TTC549 (cell line): Measurements from ENCODE around the gene LPAR1.
"Not testable (repeated sequence)": the region's sequence is repeated elsewhere in the genome, so short reads cannot be mapped to it uniquely, and the experiment has no call there.

Source experiments
- FAIRE-seq: peaks from 2 replicates; lab custom pipeline; 2012; peaks lifted over from hg19 to GRCh38; lab: Jason Lieb, UNC

The LPAR1 gene, protein sequence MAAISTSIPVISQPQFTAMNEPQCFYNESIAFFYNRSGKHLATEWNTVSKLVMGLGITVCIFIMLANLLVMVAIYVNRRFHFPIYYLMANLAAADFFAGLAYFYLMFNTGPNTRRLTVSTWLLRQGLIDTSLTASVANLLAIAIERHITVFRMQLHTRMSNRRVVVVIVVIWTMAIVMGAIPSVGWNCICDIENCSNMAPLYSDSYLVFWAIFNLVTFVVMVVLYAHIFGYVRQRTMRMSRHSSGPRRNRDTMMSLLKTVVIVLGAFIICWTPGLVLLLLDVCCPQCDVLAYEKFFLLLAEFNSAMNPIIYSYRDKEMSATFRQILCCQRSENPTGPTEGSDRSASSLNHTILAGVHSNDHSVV

DNA sequence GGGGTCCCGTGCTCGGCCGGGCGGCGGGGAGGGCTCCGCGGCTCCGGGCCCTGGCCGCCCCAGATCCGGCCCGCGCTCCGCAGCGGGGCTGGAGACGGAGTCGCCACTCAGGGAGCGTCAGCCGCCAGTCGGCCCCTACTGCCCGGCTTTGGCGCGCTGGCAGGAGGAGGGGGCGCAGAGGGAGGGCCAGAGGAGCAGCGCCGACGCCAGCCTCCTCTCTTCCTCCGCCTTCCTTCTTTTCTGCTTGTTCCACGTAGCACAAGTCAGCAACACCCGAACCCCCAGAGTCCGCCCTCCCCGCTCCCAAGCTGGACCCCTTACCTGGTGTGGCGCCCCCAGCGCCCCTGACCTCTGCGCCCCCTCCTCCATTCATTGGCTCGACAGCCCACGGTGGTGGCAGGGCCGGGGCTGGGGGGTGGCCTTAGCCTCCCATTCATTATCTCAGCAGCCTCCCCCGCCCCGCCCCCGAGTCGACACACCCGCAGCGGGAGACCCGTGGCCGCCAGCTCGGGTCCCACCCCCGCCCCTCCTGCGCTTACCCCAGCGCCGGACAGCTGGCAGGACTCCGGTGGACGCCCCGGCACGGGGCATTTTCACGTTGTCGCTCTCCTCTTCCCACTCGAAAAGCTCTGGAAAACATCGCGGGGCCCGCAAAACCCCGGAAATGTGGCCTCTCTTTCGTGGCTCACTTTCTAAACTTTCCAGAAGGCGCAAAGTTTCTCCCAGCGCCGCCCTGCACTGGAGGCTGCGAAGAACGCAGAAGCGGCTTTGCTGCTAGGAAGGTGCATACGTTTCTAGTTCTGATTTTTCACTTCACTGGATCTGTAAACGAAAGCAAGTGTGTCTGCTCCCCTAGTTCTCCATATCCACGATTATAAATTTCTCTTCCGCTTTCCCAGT is at the start of gene LPAR1:
TSS of gene LPAR1 (minus strand) at position 140 of the 900 bp plus-strand sequence. CDS start 66,353 bp downstream, outside the sequence.
- FAIRE-seq = no peak

DNA sequence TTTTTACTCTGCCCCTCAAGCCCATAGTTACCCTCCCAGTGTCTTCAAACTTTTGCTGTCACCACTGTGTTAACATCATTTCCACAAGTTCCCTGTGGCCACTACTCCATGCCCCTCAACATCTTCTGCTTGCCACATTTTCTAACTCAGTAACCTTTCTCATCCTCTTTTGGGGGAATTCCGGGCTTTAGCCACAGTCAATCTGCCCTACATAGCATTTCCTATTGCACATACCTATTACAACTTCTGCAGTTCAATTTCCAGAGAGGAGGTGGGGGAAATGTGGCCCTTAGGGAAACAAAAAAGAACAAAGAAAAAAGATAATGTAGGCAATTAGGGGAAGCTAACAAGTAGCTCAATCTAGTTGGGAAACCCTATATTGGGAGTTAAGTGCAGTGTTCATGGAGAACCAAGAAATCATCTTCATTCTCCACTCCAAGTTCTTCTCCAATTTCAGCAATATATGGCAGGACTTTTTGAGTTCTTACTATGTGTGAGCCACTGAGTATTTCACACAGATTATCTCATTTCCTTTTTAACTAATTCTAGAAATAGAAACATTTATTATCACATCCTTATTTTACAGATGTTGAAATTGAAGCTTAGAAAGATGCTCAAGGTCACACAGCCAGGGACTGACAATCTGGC is 40.2 kb upstream of the LPAR1 start:
- no peak for FAIRE-seq

DNA sequence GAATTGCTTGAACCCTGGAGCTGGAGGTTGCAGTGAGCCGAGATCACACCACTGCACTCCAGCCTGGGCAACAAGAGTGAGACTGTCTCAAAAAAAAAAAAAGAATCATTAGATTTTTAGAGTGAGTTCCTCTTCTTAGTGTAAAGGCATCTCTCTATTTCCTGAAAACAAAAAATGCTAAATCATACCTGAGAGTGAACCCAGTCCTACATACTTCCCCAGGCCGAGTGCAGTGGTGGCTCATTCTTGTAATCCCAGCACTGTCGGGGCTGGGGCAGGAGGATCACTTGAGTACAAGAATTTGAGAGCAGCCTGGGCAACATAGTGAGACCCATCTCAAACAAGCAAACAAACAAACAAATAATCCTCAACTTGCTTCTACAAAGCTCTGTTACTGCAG is 38.2 kb upstream of the LPAR1 start:
- FAIRE-seq = no peak

DNA sequence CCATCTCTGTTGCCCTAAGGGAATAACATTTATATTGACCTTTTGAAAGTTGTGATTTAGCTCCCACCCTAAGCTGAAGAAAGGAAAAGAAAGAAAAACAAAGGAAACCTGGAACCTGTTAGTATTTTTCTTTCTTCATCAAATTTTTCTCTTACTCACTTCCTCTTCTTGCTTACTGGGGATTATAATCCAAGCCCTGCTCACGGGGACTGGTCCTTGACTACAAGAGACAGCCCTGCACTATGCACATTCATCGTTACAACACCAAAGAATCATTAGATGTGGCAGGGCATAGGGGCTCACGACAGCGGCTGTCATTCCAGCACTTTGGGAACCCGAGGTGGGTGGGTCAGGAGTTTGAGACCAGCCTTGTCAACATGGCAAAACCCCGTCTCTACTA is 37.8 kb upstream of the LPAR1 start:
- FAIRE-seq = no peak

DNA sequence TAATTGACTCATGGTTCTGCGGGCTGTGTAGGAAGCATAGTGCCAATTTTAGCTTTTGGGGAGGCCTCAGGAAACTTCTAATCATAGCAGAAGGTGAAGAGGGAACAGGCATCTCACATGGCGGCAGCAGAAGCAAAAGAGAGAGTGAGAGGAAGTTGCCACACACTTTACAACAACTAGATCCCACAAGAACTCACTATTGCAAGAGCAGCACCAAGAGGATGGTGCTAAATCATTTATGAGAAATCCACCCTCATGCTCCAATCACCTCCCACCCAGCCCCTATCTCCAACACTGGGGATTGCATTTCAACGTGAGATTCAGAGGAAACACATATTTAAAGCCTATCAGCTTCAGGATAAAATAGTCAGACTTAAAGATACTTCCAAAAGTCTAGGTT is 36.1 kb upstream of the LPAR1 start:
- no peak for FAIRE-seq

DNA sequence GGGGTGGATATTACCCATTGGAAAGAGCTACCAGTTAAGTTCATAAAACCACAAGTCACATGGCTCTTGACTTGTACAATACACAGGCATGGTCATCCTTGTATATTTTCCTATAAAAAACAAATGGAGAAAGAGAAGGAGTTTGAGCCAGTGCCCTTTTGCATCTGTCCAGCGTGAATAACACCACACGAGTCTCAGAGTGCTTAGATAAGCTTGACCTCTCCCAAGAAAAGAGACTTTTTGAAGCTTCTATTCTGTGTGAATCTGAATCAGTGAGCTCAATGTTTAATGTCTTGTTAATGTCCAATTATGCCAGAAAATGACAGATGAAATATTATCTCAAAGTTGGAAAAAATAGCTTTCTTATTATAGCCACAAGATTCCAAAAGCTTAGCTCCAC is 30.9 kb upstream of the LPAR1 start:
- no peak for FAIRE-seq

DNA sequence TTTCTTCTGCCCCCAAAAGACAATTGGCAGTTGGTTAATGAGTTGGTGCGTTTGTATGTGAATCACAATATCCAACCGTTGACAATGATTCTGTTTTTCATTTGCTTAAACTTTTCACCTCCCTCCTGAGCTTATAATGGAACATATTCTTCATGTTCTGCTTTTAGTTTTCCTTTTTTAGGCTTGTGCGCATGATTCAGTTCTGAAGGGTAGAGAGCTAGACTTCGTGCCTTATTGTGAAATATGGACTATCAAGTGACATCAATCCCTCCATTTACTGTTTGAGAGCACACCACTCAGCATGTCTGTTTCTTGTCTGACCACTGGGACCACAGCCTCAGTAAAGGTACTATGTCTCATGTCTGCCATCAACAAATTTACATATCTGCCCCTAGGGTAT is 30.5 kb upstream of the LPAR1 start:
- no peak for FAIRE-seq

DNA sequence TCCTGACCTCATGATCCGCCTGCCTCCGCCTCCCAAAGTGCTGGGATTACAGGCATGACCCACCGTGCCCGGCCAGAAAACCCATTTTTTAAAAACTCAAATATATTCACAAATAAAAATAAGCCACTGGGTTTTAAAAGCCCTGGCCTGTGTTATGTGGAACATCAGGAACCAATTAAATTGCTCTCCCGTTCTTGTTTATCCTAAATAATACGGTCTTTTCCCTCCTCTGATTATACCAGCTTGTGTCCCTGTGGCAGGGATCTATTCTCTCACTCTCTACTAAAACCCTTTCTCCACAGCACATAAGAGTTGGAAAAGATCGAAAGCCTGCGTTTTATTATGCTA is 30.1 kb upstream of the LPAR1 start:
- FAIRE-seq = no peak

DNA sequence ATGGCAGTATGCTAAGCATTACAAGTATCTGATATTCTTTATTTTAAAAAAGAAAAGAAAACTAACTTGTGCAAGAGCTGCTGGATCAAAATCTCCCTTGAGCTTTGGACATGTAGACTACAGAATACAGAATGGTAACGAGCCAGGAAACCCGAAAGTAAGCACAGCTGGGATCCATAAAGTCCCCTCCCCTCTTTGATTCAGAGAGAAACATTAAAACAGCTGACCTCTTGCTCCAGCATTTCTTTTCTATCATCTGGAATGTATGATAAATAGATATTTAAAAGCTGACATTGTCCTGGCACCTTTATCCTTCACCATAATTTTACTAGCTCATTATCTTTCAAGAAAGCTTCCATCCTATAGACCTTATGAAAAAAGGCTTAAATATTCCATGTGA is 28.2 kb upstream of the LPAR1 start:
- no peak for FAIRE-seq

DNA sequence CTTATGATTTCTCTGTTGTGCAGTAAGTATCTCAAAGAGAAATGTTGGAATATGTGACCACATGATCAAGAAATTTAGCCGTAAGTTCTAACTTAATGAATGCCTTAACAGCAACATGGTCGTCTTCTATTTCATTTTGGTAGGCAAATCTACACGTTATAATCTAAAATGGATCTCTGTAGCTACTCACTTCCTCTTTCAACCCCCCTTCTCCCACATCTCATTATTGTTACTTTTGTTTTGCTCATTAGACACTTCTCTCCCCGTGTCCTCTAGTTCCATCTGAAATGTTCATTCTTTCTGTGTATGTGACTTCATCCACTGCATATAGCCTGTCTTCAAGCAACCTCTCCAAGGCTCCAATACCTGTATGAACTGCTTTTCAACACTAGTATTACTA is 27.1 kb upstream of the LPAR1 start:
- FAIRE-seq = no peak

DNA sequence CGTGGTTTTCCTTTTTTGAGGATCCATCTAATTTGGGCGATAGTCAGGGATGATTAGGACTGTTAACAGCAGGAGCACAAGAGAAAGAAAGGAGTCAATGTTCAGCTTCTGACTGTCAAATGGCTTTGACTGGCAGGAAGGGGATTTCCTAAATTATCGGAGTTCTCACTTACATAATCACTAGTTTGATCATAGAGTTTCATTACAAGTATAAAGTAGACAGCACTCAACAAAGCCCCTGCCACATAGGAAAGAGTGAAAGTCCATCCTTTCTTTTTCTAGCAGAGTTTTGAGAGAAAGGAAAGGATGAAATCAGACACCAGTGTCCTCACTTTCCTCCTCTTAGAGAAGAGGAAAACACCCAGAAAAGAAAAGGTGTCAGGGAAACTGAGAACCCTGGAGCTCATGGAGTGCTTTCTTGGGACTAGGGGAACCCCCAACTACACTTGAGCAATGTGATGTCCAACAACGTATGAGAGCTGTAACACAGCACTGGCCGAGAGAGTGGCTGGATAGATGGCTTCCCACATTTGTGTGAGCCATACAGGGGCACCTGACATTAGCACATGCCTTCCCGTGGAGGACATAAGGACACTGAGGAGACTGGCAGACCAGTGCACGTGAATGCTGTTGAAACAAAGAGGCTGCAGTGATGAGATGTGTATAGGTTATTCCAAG is 26.0 kb upstream of the LPAR1 start:
- FAIRE-seq = no peak

DNA sequence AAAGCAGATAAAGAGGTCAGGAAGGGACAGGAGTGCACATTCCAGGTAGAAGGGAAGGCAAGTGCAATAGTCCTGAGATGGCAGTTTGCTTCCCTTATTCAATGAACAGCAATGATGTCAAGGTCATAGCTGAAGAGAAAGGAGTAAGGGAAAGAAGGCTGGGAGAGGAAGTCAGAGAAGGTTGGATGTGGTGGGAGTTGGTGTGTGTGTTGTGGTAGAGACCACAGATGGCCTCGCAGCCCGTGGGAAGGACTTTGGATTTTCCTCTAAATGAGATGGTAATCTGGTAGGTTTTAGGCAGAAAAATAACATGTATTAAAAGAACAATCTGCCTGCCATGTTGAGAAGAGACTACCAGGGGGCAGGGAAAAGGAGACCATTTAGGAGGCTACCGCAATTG is 25.1 kb upstream of the LPAR1 start:
- no peak for FAIRE-seq

DNA sequence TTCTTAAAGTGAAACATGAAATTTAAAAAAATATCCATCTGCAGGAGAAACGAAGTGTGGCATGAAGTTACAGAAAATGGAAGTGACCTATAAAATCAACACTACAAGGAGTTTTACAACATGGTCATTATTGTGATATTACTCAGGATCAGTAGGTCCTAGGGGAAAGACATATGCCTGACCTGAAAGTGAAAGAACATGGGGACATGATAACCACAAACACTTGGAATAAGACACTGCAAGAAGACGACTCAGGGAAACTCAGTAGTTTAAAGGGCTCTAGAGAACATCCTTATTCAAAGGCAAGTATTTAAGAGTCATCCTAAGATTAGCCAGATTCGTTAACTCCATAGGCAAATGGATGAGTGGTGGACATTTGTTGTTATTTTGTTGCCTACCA is 19.9 kb upstream of the LPAR1 start:
- FAIRE-seq = no peak

DNA sequence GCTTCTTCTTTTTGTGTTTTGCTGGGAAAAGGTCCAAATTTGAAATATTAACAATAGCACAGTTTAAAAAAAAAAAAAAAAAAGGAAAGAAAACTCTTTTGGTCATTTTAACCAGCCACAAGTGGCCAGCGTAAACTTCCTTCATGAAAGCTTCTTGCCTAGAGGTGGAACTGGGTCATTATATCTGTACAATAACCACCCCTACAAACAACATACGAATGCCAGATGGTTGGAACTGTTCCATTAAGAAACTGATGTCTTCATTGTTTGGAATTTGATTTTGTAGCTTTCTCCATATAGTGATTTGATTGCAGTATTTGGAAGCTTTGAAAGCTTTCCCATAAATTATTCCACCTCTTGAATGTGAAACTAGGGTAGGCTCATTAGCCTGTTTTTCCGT is 18.3 kb upstream of the LPAR1 start:
- no peak for FAIRE-seq

DNA sequence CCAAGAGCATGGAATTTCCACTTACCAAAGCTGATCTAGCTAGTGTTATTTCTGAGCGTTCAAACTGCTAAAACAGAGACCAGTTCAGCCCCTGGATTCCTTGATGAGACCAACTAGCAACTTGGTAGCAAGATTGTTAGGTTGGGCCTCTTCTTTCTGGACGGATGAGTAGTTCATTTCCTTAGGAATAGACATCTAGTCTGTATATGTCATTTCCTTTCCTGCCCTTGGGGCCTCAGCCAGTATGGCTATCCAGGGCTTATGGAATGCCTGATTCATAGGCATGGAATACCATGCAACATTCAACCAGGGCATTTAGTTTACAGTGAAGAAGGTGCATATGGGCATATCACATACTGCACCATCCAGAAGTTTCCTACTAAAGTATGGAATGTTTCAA is 14.5 kb upstream of the LPAR1 start:
- no peak for FAIRE-seq

DNA sequence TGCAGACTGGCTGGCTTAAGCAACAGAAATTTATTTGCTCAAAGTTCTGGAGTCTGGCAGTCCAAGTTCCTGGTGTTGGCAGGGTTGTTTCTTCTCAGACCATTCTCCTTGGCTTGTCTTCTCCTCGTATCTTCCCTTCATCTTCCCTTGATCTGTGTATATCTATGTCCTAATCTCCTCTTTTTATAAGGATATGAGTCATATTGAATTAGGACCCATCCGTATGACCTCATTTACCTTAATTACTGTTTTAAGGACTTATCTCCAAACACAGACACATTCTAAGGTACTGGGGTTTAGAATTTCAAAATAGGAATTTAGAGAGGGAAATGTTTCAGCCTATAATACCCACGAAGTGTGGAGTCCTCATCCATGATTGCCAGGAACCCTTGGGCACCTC is 13.1 kb upstream of the LPAR1 start:
- no peak for FAIRE-seq

DNA sequence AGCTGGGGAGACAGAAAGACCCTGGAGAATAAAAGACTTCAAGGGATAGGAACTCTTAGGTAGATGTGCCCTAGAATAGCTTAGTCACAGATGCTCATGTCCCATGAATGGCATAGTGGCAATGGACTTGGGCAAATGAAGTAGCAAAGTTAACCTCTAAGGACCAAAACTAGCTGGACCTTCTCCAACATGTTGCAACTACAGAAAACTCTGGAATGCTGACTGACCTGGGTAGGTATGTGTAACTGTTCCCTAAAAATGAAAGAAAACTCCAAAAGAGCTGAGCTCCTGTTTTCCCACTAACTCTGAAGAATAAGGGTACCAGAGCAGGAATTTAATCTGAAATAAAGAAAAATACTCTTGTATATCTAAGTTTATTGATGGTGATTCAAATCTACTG is 12.5 kb upstream of the LPAR1 start:
- FAIRE-seq = no peak

DNA sequence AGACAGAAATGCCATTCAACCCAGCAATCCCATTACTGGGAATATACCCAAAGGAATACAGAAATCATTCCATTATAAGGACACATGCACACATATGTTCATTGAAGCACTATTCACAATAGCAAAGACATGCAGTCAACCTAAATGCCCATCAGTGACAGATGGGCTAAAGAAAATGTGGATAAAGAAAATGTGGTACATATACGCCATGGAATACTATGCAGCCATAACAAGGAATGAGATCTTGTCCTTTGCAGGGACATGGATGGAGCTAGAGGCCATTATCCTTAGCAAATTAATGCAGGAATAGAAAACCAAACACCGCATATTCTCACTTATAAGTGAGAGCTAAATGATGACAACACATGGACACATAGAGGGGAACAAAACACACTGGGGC is 9.0 kb upstream of the LPAR1 start:
- FAIRE-seq = not testable (repeated sequence)

DNA sequence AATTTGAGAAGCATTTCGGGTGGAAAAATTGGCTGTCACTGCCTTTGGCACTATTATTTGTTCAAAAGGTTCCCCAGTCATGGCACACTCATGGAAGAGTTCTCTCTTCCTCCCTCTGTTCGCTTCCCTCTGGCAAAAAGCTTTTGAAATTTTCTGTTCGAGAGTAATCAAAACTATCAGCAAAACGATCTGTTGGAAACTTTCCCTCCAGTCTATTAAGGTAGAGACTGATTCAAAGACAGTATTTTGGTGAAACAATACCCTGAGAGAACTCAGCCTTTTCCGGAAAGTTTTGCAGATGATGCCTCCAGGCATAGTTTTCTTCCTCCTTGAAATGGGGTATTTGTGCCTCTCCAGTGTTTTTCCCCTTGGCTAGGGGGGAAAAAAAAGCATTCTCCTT is 3.6 kb upstream of the LPAR1 start:
- FAIRE-seq = no peak

DNA sequence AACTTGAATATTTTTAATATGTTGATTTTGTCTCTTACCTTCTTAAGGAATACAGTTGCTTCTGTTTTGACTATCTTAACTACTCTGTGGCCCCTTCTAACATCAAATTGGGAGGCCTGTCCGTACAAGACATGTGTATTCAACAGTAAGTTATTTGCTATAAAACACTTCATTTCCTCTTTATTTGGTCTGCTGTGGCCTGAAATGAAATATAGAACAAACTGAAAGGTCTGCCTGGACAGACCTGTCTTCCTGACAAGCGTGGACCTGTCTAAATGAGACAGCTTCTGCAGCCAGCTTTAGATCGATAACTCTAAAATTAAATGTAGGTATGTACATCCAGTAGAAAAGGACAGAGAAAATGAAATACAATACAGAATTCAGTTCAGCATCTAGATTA is 2.2 kb upstream of the LPAR1 start:
- FAIRE-seq = no peak

DNA sequence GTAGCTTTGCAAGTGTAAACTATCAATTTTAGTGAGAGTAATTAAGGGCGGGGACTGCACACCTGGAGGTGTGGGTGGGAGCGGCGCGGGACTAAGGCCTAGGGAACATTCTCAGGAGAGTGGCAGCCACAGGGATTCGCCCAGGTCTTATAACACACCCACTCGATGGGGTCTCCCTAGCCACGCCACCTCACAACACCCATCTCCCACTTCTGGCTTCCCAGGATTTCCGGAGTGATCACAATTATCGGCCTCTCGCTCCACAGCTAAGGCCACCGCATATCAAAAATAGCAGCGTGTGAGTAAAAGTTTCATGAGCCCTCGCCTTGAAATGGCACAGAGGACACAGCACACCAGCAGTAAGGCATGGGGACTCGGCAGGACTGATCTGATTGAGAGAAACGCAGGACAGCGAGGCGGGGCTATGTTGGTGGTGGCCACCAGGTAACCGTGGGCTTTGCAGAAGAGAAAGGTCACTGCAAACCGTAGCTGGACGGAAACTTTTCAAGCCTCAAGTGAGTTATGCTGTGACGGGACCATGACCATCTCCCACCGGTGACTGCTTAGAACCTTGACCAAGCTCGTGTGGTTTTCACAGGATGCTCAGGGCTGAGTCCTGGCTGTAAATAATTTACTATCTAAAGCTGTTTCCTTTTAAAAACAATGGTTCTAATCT is 1.1 kb upstream of the LPAR1 start:
- no peak for FAIRE-seq

DNA sequence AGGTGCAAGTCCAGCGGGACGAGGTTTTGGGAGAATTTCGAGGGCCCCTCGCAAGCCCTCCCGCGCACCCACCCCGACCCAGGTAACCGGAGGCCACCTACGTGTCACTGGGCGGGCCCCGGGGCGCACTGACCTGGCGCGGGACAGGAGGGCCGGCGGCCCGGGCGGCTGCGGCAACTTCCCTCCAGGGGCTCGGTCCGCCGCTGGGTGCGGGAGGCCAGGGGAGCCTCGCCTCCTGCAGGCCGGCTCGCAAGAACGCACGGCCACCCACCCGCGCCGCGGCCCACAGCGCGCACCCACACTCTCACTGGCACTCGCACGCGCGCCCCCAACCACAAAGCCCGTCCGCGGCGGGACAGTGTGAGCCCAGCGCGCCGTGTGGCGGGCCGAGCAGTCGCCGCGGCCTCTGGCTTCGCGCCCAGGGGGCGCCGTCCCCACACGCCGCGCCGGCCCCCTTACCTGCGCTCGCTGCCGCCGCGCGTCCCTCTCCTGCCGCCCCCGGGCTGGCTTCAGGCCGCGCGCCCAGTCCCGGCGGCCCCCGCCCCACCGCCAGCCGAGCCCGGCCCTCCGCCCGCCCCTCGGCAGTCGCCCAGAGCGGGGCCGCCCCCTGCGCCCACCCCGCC is 451 bp downstream of the LPAR1 start:
- no peak for FAIRE-seq
